ENCODE data around the gene SLC16A4. TPM values are rescaled to one million over a fixed set of nuclear protein-coding genes. Genes with fewer than 3 reads are reported as not detected.

The SLC16A4 gene
- total RNA-seq, 1 donor from 2014 or later: 25.8 TPM

GRCh38 chr1:110343249-110343648 is 47.6 kb downstream of the SLC16A4 start:
- no peak overlapping the region for H3K27ac Mint-ChIP-seq (ENCODE audit: unreplicated experiment)
- TF ChIP-seq, protein P1, sequence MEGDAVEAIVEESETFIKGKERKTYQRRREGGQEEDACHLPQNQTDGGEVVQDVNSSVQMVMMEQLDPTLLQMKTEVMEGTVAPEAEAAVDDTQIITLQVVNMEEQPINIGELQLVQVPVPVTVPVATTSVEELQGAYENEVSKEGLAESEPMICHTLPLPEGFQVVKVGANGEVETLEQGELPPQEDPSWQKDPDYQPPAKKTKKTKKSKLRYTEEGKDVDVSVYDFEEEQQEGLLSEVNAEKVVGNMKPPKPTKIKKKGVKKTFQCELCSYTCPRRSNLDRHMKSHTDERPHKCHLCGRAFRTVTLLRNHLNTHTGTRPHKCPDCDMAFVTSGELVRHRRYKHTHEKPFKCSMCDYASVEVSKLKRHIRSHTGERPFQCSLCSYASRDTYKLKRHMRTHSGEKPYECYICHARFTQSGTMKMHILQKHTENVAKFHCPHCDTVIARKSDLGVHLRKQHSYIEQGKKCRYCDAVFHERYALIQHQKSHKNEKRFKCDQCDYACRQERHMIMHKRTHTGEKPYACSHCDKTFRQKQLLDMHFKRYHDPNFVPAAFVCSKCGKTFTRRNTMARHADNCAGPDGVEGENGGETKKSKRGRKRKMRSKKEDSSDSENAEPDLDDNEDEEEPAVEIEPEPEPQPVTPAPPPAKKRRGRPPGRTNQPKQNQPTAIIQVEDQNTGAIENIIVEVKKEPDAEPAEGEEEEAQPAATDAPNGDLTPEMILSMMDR (IDR thresholded peaks at IDR 0.05): no peak
- DNase-seq (ENCODE audit: extremely low spot score, unreplicated experiment): no peak
- peaks cover 76% of the 10 kb centered on the region for H3K4me1 Mint-ChIP-seq (ENCODE audit: unreplicated experiment)
- peaks cover 41% of the 10 kb centered on the region for H3K36me3 Mint-ChIP-seq (ENCODE audit: unreplicated experiment)
- H3K9me3 Mint-ChIP-seq (ENCODE audit: unreplicated experiment): no peaks in the 10 kb centered on the region
- peak overlapping the region; percentile 49 for H3K4me3 Mint-ChIP-seq (ENCODE audit: unreplicated experiment)
- no peaks in the 10 kb centered on the region for H3K27me3 Mint-ChIP-seq (ENCODE audit: unreplicated experiment)

- H3K27ac Mint-ChIP-seq (ENCODE audit: unreplicated experiment): peak overlapping the region; percentile 36
- H3K27me3 Mint-ChIP-seq (ENCODE audit: unreplicated experiment): no peaks in the 10 kb centered on the region
- H3K9me3 Mint-ChIP-seq (ENCODE audit: unreplicated experiment): no peaks in the 10 kb centered on the region
- DNase-seq (ENCODE audit: extremely low spot score, unreplicated experiment): no peak
- H3K4me3 Mint-ChIP-seq (ENCODE audit: unreplicated experiment): peak overlapping the region; percentile 64
- peaks cover 38% of the 10 kb centered on the region for H3K36me3 Mint-ChIP-seq (ENCODE audit: unreplicated experiment)
- H3K4me1 Mint-ChIP-seq (ENCODE audit: unreplicated experiment): peaks cover 71% of the 10 kb centered on the region
- TF ChIP-seq, protein P1 (IDR thresholded peaks at IDR 0.05): no peak
These were observed 48.9 kb downstream of the SLC16A4 start for GRCh38 chr1:110341872-110342331.

- Mint-ChIP-seq H3K9me3 (ENCODE audit: unreplicated experiment) (no peaks in the 10 kb centered on the region), H3K4me1 (ENCODE audit: unreplicated experiment) (peaks cover 67% of the 10 kb centered on the region), H3K27ac (ENCODE audit: unreplicated experiment) (no peak overlapping the region), H3K36me3 (ENCODE audit: unreplicated experiment) (peaks cover 35% of the 10 kb centered on the region), H3K27me3 (ENCODE audit: unreplicated experiment) (no peaks in the 10 kb centered on the region), H3K4me3 (ENCODE audit: unreplicated experiment) (peak overlapping the region; percentile 36)
- no peak for DNase-seq (ENCODE audit: extremely low spot score, unreplicated experiment)
- TF ChIP-seq, protein P1 (IDR thresholded peaks at IDR 0.05): no peak
These were observed 49.5 kb downstream of the SLC16A4 start for GRCh38 chr1:110341146-110341871.

DNA sequence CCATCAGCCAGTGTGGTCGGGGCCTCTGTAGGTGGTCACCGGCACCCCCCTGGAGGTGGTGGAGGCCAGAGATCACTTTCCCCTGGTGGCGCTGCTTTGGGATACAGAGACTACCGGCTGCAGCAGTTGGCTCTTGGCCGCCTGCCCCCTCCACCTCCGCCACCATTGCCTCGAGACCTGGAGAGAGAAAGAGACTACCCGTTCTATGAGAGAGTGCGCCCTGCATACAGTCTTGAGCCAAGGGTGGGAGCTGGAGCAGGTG is 50.7 kb downstream of the SLC16A4 start:
- TF ChIP-seq, protein P1 (IDR thresholded peaks at IDR 0.05): no peak
- H3K4me3 Mint-ChIP-seq (ENCODE audit: unreplicated experiment): no peak overlapping the region
- H3K27me3 Mint-ChIP-seq (ENCODE audit: unreplicated experiment): no peaks in the 10 kb centered on the region
- H3K4me1 Mint-ChIP-seq (ENCODE audit: unreplicated experiment): peaks cover 57% of the 10 kb centered on the region
- H3K27ac Mint-ChIP-seq (ENCODE audit: unreplicated experiment): no peak overlapping the region
- no peak for DNase-seq (ENCODE audit: extremely low spot score, unreplicated experiment)
- peaks cover 30% of the 10 kb centered on the region for H3K36me3 Mint-ChIP-seq (ENCODE audit: unreplicated experiment)
- no peaks in the 10 kb centered on the region for H3K9me3 Mint-ChIP-seq (ENCODE audit: unreplicated experiment)

DNA sequence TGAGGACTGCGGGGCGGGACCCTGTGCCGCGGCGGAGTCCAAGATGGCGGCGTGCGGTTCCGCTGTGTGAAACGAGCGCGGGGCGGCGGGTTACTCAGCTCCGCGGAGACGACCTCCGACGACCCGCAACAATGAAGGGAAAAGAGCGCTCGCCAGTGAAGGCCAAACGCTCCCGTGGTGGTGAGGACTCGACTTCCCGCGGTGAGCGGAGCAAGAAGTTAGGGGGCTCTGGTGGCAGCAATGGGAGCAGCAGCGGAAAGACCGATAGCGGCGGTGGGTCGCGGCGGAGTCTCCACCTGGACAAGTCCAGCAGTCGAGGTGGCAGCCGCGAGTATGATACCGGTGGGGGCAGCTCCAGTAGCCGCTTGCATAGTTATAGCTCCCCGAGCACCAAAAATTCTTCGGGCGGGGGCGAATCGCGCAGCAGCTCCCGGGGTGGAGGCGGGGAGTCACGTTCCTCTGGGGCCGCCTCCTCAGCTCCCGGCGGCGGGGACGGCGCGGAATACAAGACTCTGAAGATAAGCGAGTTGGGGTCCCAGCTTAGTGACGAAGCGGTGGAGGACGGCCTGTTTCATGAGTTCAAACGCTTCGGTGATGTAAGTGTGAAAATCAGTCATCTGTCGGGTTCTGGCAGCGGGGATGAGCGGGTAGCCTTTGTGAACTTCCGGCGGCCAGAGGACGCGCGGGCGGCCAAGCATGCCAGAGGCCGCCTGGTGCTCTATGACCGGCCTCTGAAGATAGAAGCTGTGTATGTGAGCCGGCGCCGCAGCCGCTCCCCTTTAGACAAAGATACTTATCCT is 51.2 kb downstream of the SLC16A4 start:
- no peak overlapping the region for H3K4me3 Mint-ChIP-seq (ENCODE audit: unreplicated experiment)
- DNase-seq (ENCODE audit: extremely low spot score, unreplicated experiment): no peak
- H3K27ac Mint-ChIP-seq (ENCODE audit: unreplicated experiment): no peak overlapping the region

More for the DNA sequence above, 51.2 kb downstream of the SLC16A4 start:
- Mint-ChIP-seq H3K9me3 (ENCODE audit: unreplicated experiment) (no peaks in the 10 kb centered on the region), H3K4me1 (ENCODE audit: unreplicated experiment) (peaks cover 56% of the 10 kb centered on the region), H3K36me3 (ENCODE audit: unreplicated experiment) (peaks cover 29% of the 10 kb centered on the region), H3K27me3 (ENCODE audit: unreplicated experiment) (no peaks in the 10 kb centered on the region)
- TF ChIP-seq, protein P1 (IDR thresholded peaks at IDR 0.05): peak; percentile 55

All from osteocyte (in vitro differentiated cells).